ENCODE data around the gene OR4D11. TPM values are rescaled to one million over a fixed set of nuclear protein-coding genes. Genes with fewer than 3 reads are reported as not detected.

OR4D11 gene
- total RNA-seq, 1 experiment from 2014 or later = not detected

GRCh38 chr11:59552844-59553243 is 49.5 kb downstream of the OR4D11 start:
- Histone ChIP-seq H3K14ac (ENCODE audit: insufficient read depth, low read length) (no peak overlapping the region), H4K5ac (ENCODE audit: insufficient read length, low read depth, low read length) (no peak overlapping the region), H3K4me1 (ENCODE audit: insufficient read depth, low read length) (0 out of 2 replicates have a peak, but pooled peaks cover 4% of the 10 kb centered on the region), H2BK120ac (ENCODE audit: low read depth, low read length, poor library complexity, severe bottlenecking) (no peak overlapping the region), H2AFZ (ENCODE audit: low read length) (peak overlapping the region; percentile 23), H2BK5ac (ENCODE audit: insufficient read length, low read length) (no peak overlapping the region), H3K9ac (ENCODE audit: extremely low read depth, insufficient read length, low read length) (no peak overlapping the region), H3K9me3 (ENCODE audit: control insufficient read depth, low read depth, low read length) (no peaks in the 10 kb centered on the region), H2BK12ac (ENCODE audit: insufficient read length, low read depth, low read length) (no peak overlapping the region), H3K18ac (ENCODE audit: insufficient read length, low read depth, low read length) (no peak overlapping the region), H3K27ac (ENCODE audit: insufficient read length, low read depth, low read length) (no peak overlapping the region), H3K4me2 (ENCODE audit: insufficient read depth, insufficient read length, low read length) (peak overlapping the region; percentile 92), H2AK5ac (ENCODE audit: insufficient read length, low read length) (no peak overlapping the region), H3K79me1 (ENCODE audit: insufficient read depth, low read depth, low read length, poor library complexity, severe bottlenecking) (no peaks in the 10 kb centered on the region), H3K4ac (ENCODE audit: low read depth, low read length) (no peak overlapping the region), H3K23me2 (ENCODE audit: insufficient read length, low read depth, low read length, poor library complexity, severe bottlenecking) (peaks cover 15% of the 10 kb centered on the region), H2BK20ac (ENCODE audit: low read depth, low read length, poor library complexity, severe bottlenecking) (no peak overlapping the region), H3K56ac (ENCODE audit: insufficient read length, low read depth, low read length) (no peak overlapping the region), H3T11ph (ENCODE audit: low read length) (no peak overlapping the region), H4K20me1 (ENCODE audit: control insufficient read depth, insufficient read depth, insufficient read length) (no peaks in the 10 kb centered on the region), H3K23ac (ENCODE audit: insufficient read length, low read depth, low read length) (no peak overlapping the region), H4K91ac (ENCODE audit: insufficient read length, low read depth, low read length) (no peak overlapping the region), H3K27me3 (ENCODE audit: insufficient read depth, low read length) (no peaks in the 10 kb centered on the region), H4K8ac (replicated peaks; ENCODE audit: insufficient read length, low read depth, low read length) (no peak overlapping the region), H2BK15ac (ENCODE audit: low read depth, low read length) (no peak overlapping the region), H3K79me2 (ENCODE audit: insufficient read depth, low read length) (no peaks in the 10 kb centered on the region)
- peaks cover 14 to 23% of the 10 kb centered on the region in 2 experiments for H3K4me1 Mint-ChIP-seq
- H3K27me3 Mint-ChIP-seq (ENCODE audit: low read depth) = peaks cover 20% of the 10 kb centered on the region
- no peak overlapping the region for H3K27ac Mint-ChIP-seq
- H3K4me3 Mint-ChIP-seq = peak overlapping the region; percentile 72 to 84
- WGBS (ENCODE audit: extremely low coverage, insufficient read length, low lambda C conversion rate) = no CpG with 5 or more reads among the region's 2 CpGs
- peaks cover 2 to 8% of the 10 kb centered on the region in 2 experiments; a peak in 2 of 5 replicates for H3K9me3 Mint-ChIP-seq
- no peak for TF ChIP-seq CTCF (conservative IDR thresholded peaks at IDR 0.05)
- DNase-seq = no peak
- no peaks in the 10 kb centered on the region; a peak in 2 of 7 replicates for H3K36me3 Mint-ChIP-seq (ENCODE audit: insufficient read depth in 1 of 3, low read depth in 3 of 3)
